A549 (cell line): ENCODE measurements around the gene ULK1. TPM values are rescaled to one million over a fixed set of nuclear protein-coding genes. Genes with fewer than 3 reads are reported as not detected.
"Not testable (repeated sequence)": the region's sequence is repeated elsewhere in the genome, so short reads cannot be mapped to it uniquely, and the experiment has no call there.

Source experiments
- ATAC-seq, 2 experiments: fragments of 200-7000 bp in 1 of 2; fragments of >200 bp in 1 of 2; cut with Nextera tagmentation in 1 of 2; cut with Tn5 transposase in 1 of 2; 3 replicates each; pipeline versions ENCODE4 v1.8.0 to v1.9.1; 2018 to 2020; ENCODE audit warnings: mild to moderate bottlenecking in 1 of 2, moderate library complexity in 1 of 2
- CTCF ChIA-PET: fragments of 300-600 bp; sonication (Branson Sonifier 250); formaldehyde crosslinking; extraction: SDS; loops from one replicate; lab custom pipeline; 2021; ENCODE audit warnings: antibody characterized with exemption, inconsistent platforms; lab: Yijun Ruan, JAX
- POLR2A ChIA-PET: fragments of 350-600 bp; formaldehyde crosslinking; extraction: SDS; loops from one replicate; lab custom pipeline; 2021; ENCODE audit warnings: antibody characterized with exemption, inconsistent platforms; lab: Yijun Ruan, JAX
- DNase-seq, 2 experiments: peaks; one replicate each; pipeline versions ENCODE4 v3.0.0 to v3.0.0-alpha.2; 2011 to 2016; ENCODE audit warnings: low read depth in 1 of 2, low spot score in 1 of 2
- FAIRE-seq: peaks from 2 replicates; lab custom pipeline; 2011; peaks lifted over from hg19 to GRCh38; lab: Jason Lieb, UNC
- H3K27ac ChIP-seq, 2 experiments: fragments of >200 bp; sonication (Bioruptor Twin); formaldehyde crosslinking; 3 replicates each; pipeline ENCODE4 v1.5.1; 2016 to 2017
- H3K4me1 ChIP-seq: fragments of >200 bp; sonication (Bioruptor Twin); formaldehyde crosslinking; 3 replicates; pipeline ENCODE4 v1.6.1; 2016
- H3K4me2 ChIP-seq: fragments of >200 bp; sonication (Bioruptor Twin); formaldehyde crosslinking; 3 replicates; pipeline ENCODE4 v1.6.1; 2016
- H3K4me3 ChIP-seq: fragments of >200 bp; sonication (Bioruptor Twin); formaldehyde crosslinking; 3 replicates; pipeline ENCODE4 v1.5.1; 2016
- H3K9me3 ChIP-seq: fragments of >200 bp; sonication (Bioruptor Twin); formaldehyde crosslinking; 3 replicates; pipeline ENCODE4 v1.6.1; 2016
- CTCF ChIP-seq: fragments of >200 bp; sonication (Bioruptor Twin); formaldehyde crosslinking; IDR thresholded peaks from 3 replicates; pipeline ENCODE4 v1.5.1; 2016
- EHF ChIP-seq: fragments of 250-450 bp; sonication (Bioruptor Pico); IDR thresholded peaks from 2 replicates; pipeline ENCODE4 v1.5.0; 2020; ENCODE audit warnings: mild to moderate bottlenecking
- FOSB ChIP-seq: fragments of 250-450 bp; sonication (Bioruptor Pico); IDR thresholded peaks from 2 replicates; pipeline ENCODE4 v1.5.0; 2020; ENCODE audit warnings: mild to moderate bottlenecking, moderate library complexity
- HES2 ChIP-seq: fragments of >200 bp; sonication (Bioruptor Twin); formaldehyde crosslinking; IDR thresholded peaks from 2 replicates; pipeline ENCODE4 v1.6.1; 2016
- HEYL ChIP-seq: fragments of 250-450 bp; sonication (Bioruptor Pico); IDR thresholded peaks from 2 replicates; pipeline ENCODE4 v1.8.0; 2021; ENCODE audit warnings: mild to moderate bottlenecking, moderate library complexity
- HOXA7 ChIP-seq: fragments of 250-450 bp; sonication (Bioruptor Pico); IDR thresholded peaks from 2 replicates; pipeline ENCODE4 v1.5.0; 2020; ENCODE audit warnings: mild to moderate bottlenecking, moderate library complexity
- HOXB13 ChIP-seq: fragments of 250-450 bp; sonication (Bioruptor Pico); IDR thresholded peaks from 2 replicates; pipeline ENCODE4 v1.5.0; 2020; ENCODE audit warnings: low read depth, mild to moderate bottlenecking, moderate library complexity
- JUN ChIP-seq, 2 experiments: fragments of >200 bp; sonication (Bioruptor Twin); formaldehyde crosslinking; IDR thresholded peaks; 2 replicates in 1 of 2; 3 replicates in 1 of 2; pipeline ENCODE4 v1.6.1; 2016 to 2017
- KDM5A ChIP-seq: fragments of 200-600 bp; sonication (generic); IDR thresholded peaks from 2 replicates; pipeline ENCODE4 v1.6.1; 2016; ENCODE audit warnings: antibody characterized with exemption, mild to moderate bottlenecking
- MYC ChIP-seq: IDR thresholded peaks from 2 replicates; pipeline ENCODE4 v1.6.1; 2012; ENCODE audit warnings: mild to moderate bottlenecking, inconsistent platforms, low read length, improper control_type of control experiment, borderline replicate concordance
- NPAS2 ChIP-seq: fragments of 250-450 bp; sonication (Bioruptor Pico); IDR thresholded peaks from 2 replicates; pipeline ENCODE4 v1.8.0; 2022; ENCODE audit warnings: mild to moderate bottlenecking, moderate library complexity, borderline replicate concordance
- PHF8 ChIP-seq: fragments of 200-600 bp; sonication (generic); IDR thresholded peaks from 2 replicates; pipeline ENCODE4 v1.6.1; 2016; ENCODE audit warnings: low read depth, mild to moderate bottlenecking, antibody characterized with exemption, moderate library complexity, borderline replicate concordance
- POLR2A ChIP-seq: IDR thresholded peaks from 2 replicates; pipeline ENCODE4 v1.6.1; 2012; ENCODE audit warnings: mild to moderate bottlenecking, low read length
- RAD21 ChIP-seq, 2 experiments: fragments of >200 bp in 1 of 2; sonication (Bioruptor Twin) in 1 of 2; formaldehyde crosslinking in 1 of 2; IDR thresholded peaks in 1 of 2; conservative IDR thresholded peaks in 1 of 2; 2 replicates in 1 of 2; 3 replicates in 1 of 2; pipeline ENCODE4 v1.6.1; 2012 to 2018; ENCODE audit warnings: inconsistent platforms in 1 of 2
- RARB ChIP-seq: fragments of 250-450 bp; sonication (Bioruptor Pico); IDR thresholded peaks from 2 replicates; pipeline ENCODE4 v1.8.0; 2021; ENCODE audit warnings: mild to moderate bottlenecking, moderate library complexity
- RFX5 ChIP-seq: fragments of 450-650 bp; IDR thresholded peaks from 2 replicates; pipeline ENCODE4 v1.7.1; 2014; ENCODE audit warnings: antibody characterized with exemption, mild to moderate bottlenecking, moderate library complexity
- TFCP2L1 ChIP-seq: fragments of 250-450 bp; sonication (Bioruptor Pico); IDR thresholded peaks from 2 replicates; pipeline ENCODE4 v1.5.0; 2021; ENCODE audit warnings: mild to moderate bottlenecking
- ZNF302 ChIP-seq: fragments of 250-450 bp; sonication (Bioruptor Pico); IDR thresholded peaks from 2 replicates; pipeline ENCODE4 v1.9.0; 2021; ENCODE audit warnings: inconsistent platforms, mild to moderate bottlenecking, moderate library complexity
- ZSCAN20 ChIP-seq: fragments of 250-450 bp; sonication (Bioruptor Pico); IDR thresholded peaks from 2 replicates; pipeline ENCODE4 v1.8.0; 2022; ENCODE audit warnings: mild to moderate bottlenecking, moderate library complexity
- WGBS: methylation state at CpG from one replicate; pipeline ENCODE4 v1.1.6; 2017; ENCODE audit errors: missing lambda C conversion rate; 5-methylcytosine and 5-hydroxymethylcytosine counted together
- polyA plus RNA-seq, 4 experiments: library from polyadenylated mRNA; depleted of rRNA in 3 of 4; stranded (reverse); fragments of >200 nt; fragmentation: RNase III in 1 of 4; extraction: RNeasy Plus Mini Kit Qiagen cat#74134 plus additional on column Dnase treatment in 1 of 4; gene quantifications; 2 replicates in 3 of 4; 3 replicates in 1 of 4; pipeline ENCODE4 v1.2.3, GENCODE V29; 2011 to 2017

ULK1 gene
- polyA plus RNA-seq, 2 of the 4 experiments (the other 2 are of a cell fraction): 15.1 to 46.2 TPM

- peak overlapping the region; percentile 15; the same call in 1 of the 3 replicates for H3K4me2 ChIP-seq
- 84% methylated on average over 4 of the region's 4 CpGs for WGBS
- no peak for TF ChIP-seq TFCP2L1 (CRISPR knock-in tag)
- TF ChIP-seq RAD21 (conservative IDR thresholded peaks at IDR 0.05 in 1 of 2, IDR thresholded peaks at IDR 0.05 in 1 of 2): no peak
- TF ChIP-seq ZSCAN20 (CRISPR knock-in tag): no peak
- TF ChIP-seq HES2: no peak
- no peak for TF ChIP-seq ZNF302
- no peak for TF ChIP-seq NPAS2 (CRISPR knock-in tag)
- CTCF ChIA-PET: interaction anchor here (1.0 to 1.7 kb wide), 2 partner anchors 10 to 13 kb away, joined by 4 to 7 read pairs; no protein-coding TSS in a partner anchor
- ATAC-seq (peak; percentile 47 to 74; a peak in 3 of 6 replicates), FAIRE-seq (no peak), DNase-seq (peak in 1 of 2 experiments; percentile 2)
- H3K4me1 ChIP-seq: peaks cover 12% of the 10 kb centered on the region
- no peak overlapping the region for H3K4me3 ChIP-seq
- peaks cover 13% of the 10 kb centered on the region for H3K9me3 ChIP-seq
- POLR2A ChIA-PET: no interaction called here
- peak overlapping the region; percentile 37 to 70; a peak in 5 of 6 replicates for H3K27ac ChIP-seq
Measured at GRCh38 chr12:131883521-131883900, 10.9 kb upstream of the ULK1 start.

- Histone ChIP-seq H3K9me3 (peaks cover 13% of the 10 kb centered on the region), H3K4me1 (peaks cover 12% of the 10 kb centered on the region)
- ATAC-seq, H3K4me3 ChIP-seq, FAIRE-seq, DNase-seq, H3K27ac ChIP-seq, CTCF ChIA-PET, H3K4me2 ChIP-seq, POLR2A ChIA-PET: not testable (repeated sequence)
- WGBS: 88% methylated on average over 8 of the region's 8 CpGs
Measured at GRCh38 chr12:131885076-131885475, 9.3 kb upstream of the ULK1 start.

GRCh38 chr12:131885543-131886057 is 8.8 kb upstream of the ULK1 start:
- 82% methylated on average over 7 of the region's 7 CpGs for WGBS
- no peak overlapping the region for H3K4me2 ChIP-seq

GRCh38 chr12:131891722-131892121 is 2.7 kb upstream of the ULK1 start:
- POLR2A ChIA-PET, CTCF ChIA-PET, DNase-seq, H3K4me2 ChIP-seq, FAIRE-seq, H3K9me3 ChIP-seq, ATAC-seq, H3K4me3 ChIP-seq, H3K4me1 ChIP-seq, H3K27ac ChIP-seq: not testable (repeated sequence)
- 80% methylated on average over 8 of the region's 8 CpGs for WGBS

More at GRCh38 chr12:131885543-131886057, 8.8 kb upstream of the ULK1 start:
- Histone ChIP-seq H3K9me3 (peaks cover 13% of the 10 kb centered on the region), H3K4me1 (peaks cover 12% of the 10 kb centered on the region), H3K27ac (no peak overlapping the region)
- CTCF ChIA-PET: no interaction called here
- TF ChIP-seq JUN (IDR thresholded peaks at IDR 0.05): no peak
- no peak for TF ChIP-seq HOXA7 (CRISPR knock-in tag)
- TF ChIP-seq RFX5: no peak
- no peak for TF ChIP-seq HEYL (CRISPR knock-in tag)
- no peak for TF ChIP-seq POLR2A
- TF ChIP-seq CTCF: no peak
- TF ChIP-seq NPAS2 (CRISPR knock-in tag): no peak
- no peak for TF ChIP-seq KDM5A
- TF ChIP-seq EHF (CRISPR knock-in tag): no peak
- no peak for TF ChIP-seq HOXB13 (CRISPR knock-in tag)
- TF ChIP-seq RAD21 (conservative IDR thresholded peaks at IDR 0.05 in 1 of 2, IDR thresholded peaks at IDR 0.05 in 1 of 2): no peak
- no peak for TF ChIP-seq ZSCAN20 (CRISPR knock-in tag)
- TF ChIP-seq PHF8: no peak
- no peak for TF ChIP-seq ZNF302
- TF ChIP-seq MYC: no peak
- TF ChIP-seq RARB: no peak
- TF ChIP-seq FOSB (CRISPR knock-in tag): no peak
- TF ChIP-seq, all 56 proteins: peak for 0
- POLR2A ChIA-PET: no interaction called here
- H3K4me3 ChIP-seq: no peak overlapping the region
- DNase-seq (no peak), FAIRE-seq (no peak), ATAC-seq (no peak)
